Ectodermal cell (in vitro differentiated cells): ENCODE results near the gene TEX29.

ENCODE experiments used
- H3K27ac ChIP-seq: 2 replicates; pipeline ENCODE4 v1.7.0; 2013; ENCODE audit warnings: mild to moderate bottlenecking, low read depth, low read length; ENCODE audit not compliant: insufficient read depth, poor library complexity, severe bottlenecking
- H3K27me3 ChIP-seq: 2 replicates; pipeline ENCODE4 v1.7.0; 2013; ENCODE audit warnings: mild to moderate bottlenecking, low read length; ENCODE audit not compliant: insufficient read depth, control insufficient read depth, poor library complexity, severe bottlenecking
- H3K36me3 ChIP-seq: one replicate; pipeline ENCODE4 v1.7.0; 2013; ENCODE audit warnings: low read length; ENCODE audit not compliant: control insufficient read depth, insufficient read depth
- H3K4me1 ChIP-seq: one replicate; pipeline ENCODE4 v1.7.0; 2013; ENCODE audit warnings: low read length; ENCODE audit not compliant: control insufficient read depth, insufficient read depth
- H3K4me3 ChIP-seq: 2 replicates; pipeline ENCODE4 v1.7.0; 2013; ENCODE audit warnings: low read depth, low read length, control low read depth; ENCODE audit not compliant: insufficient read depth
- H3K9me3 ChIP-seq: 2 replicates; pipeline ENCODE4 v1.7.0; 2013; ENCODE audit warnings: mild to moderate bottlenecking, low read length, moderate library complexity; ENCODE audit not compliant: control insufficient read depth
- WGBS, 2 experiments: methylation state at CpG; one replicate each; pipeline ENCODE4 v1.1.7; 2013; ENCODE audit warnings: missing lambda C conversion rate in 2 of 2; 5-methylcytosine and 5-hydroxymethylcytosine counted together

Gene TEX29

DNA sequence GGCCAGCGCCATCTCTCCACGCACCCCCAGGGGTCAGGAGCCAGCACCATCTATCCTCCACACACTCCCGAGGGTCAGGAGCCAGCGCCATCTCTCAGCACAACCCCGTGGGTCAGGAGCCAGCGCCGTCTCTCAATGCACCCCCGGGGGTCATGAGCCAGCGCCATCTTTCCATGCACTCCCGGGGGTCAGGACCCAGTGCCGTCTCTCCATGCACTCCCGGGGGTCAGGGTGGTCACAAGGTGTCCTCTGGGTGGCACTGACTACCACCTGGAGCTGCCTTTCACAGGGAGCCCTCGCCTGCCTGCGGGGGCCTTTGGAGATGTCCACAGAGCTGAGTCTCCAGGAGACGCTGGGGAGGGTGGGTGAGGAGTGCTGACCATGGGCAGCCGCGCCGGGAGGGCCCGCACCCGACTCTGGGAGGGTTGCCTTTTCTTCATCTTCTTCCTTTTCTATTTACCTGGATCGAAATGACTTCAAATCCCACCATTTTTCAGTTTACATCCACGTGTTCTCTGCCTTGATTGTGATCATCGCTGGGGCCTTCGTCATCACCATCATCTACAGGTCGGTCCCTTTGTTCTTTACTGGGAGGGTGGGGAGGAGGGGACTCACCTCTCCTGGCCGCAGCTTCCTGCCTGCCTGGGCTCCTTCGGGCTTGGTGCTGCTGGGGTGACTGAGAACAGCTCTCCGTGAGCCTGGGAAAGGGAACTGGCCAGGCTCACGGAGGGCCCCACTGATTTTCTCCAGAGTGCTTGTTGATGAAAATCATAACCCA lies 19.1 kb downstream of the TEX29 start:
- 91% methylated on average over 29 of the region's 29 CpGs for WGBS, 2 experiments
- H3K4me3 ChIP-seq: no peak overlapping the region
- no peaks in the 10 kb centered on the region for H3K27me3 ChIP-seq
- H3K27ac ChIP-seq: no peak overlapping the region
- H3K36me3 ChIP-seq: no peaks in the 10 kb centered on the region
- no peaks in the 10 kb centered on the region for H3K9me3 ChIP-seq
- peaks cover 3% of the 10 kb centered on the region for H3K4me1 ChIP-seq

DNA sequence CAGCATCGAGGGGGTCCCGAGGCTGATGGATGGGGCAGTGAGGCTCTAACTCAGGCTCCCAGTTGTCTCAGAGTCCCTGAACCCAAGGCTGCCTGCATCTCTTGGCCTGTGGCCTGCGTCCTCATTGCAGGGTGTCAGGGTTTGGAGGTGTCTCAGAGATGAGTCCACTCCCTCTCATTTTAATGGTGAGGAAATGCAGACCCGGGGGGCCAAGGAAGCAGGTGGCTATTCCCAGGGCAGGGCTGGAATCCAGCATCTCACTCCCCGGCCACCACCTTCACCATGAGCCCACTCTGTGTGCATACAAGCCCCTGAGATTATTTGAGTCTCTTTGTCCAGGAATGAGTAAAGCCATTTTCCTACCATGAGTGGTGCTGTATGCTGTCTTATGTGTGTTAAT lies 21.4 kb downstream of the TEX29 start:
- Histone ChIP-seq H3K27me3 (no peaks in the 10 kb centered on the region), H3K4me1 (peaks cover 4% of the 10 kb centered on the region), H3K36me3 (no peaks in the 10 kb centered on the region), H3K9me3 (no peaks in the 10 kb centered on the region), H3K27ac (no peak overlapping the region), H3K4me3 (no peak overlapping the region)
- WGBS, 2 experiments: 94 to 95% methylated on average over 5 of the region's 5 CpGs

DNA sequence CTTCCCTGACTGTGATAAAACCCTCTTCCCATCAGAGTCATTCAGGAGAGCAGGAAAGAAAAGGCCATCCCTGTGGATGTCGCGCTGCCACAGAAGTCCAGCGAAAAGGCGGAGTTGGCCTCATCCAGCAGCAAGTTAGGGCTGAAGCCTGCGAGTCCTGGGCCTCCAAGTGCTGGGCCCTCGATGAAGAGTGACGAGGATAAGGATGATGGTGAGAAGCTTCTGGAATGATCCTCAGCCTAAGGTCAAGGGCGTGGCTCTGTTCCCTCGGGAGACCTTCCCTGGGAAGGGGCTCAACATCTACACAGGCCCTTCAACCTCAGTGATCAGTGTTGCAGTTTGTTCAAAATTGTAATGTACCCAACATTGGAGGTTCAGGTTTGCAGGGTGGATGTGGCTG lies 22.3 kb downstream of the TEX29 start:
- H3K9me3 ChIP-seq: no peaks in the 10 kb centered on the region
- 95% methylated on average over 9 of the region's 9 CpGs for WGBS, 2 experiments

GRCh38 chr13:111343186-111343805 lies 22.9 kb downstream of the TEX29 start:
- Histone ChIP-seq H3K9me3 (no peaks in the 10 kb centered on the region), H3K27me3 (no peaks in the 10 kb centered on the region), H3K27ac (no peak overlapping the region), H3K36me3 (no peaks in the 10 kb centered on the region), H3K4me1 (peaks cover 4% of the 10 kb centered on the region), H3K4me3 (no peak overlapping the region)
- 84 to 85% methylated on average over 11 of the region's 11 CpGs for WGBS, 2 experiments

More for the DNA sequence above, 22.3 kb downstream of the TEX29 start:
- Histone ChIP-seq H3K4me3 (no peak overlapping the region), H3K27me3 (no peaks in the 10 kb centered on the region), H3K27ac (no peak overlapping the region), H3K4me1 (peaks cover 4% of the 10 kb centered on the region), H3K36me3 (no peaks in the 10 kb centered on the region)

DNA sequence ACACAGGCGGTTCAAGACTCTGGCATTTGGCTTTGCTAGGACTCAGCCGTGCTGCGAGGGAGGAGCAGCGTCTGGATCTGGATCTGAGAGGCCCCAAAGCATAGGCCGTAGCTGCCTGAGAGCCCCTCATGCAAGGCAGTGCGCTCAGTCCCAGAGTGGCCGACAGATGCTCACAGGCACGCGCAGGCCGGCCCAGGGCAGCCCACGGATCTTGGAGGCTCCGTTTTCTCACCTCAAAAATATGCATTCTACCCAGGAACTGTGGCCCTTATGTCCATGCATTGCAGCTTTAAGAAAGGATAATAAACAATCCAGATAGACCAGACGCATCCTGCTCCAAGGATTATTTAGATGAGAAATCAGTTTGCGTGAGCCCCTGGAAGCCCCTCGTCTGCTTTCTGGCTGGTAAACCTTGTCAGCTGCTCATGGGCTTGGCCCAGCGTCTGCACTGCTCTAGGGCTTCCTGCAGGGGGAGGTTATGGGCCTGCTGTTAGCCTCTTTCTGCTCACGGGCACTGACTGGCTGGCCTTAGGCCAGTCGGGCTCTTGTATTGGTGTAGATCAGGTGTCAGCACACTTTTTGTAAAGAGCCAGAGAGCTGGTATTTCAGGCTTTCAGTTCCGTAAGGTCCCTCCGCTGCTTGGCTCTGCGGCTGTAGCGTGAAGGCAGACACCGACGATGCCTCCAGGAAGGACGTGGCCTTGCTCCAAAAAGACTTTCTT lies 24.2 kb downstream of the TEX29 start:
- H3K4me1 ChIP-seq: peaks cover 4% of the 10 kb centered on the region
- H3K36me3 ChIP-seq: no peaks in the 10 kb centered on the region
- WGBS, 2 experiments: 65% methylated on average over 25 of the region's 25 CpGs
- no peak overlapping the region for H3K27ac ChIP-seq
- no peak overlapping the region for H3K4me3 ChIP-seq
- no peaks in the 10 kb centered on the region for H3K9me3 ChIP-seq
- H3K27me3 ChIP-seq: no peaks in the 10 kb centered on the region

DNA sequence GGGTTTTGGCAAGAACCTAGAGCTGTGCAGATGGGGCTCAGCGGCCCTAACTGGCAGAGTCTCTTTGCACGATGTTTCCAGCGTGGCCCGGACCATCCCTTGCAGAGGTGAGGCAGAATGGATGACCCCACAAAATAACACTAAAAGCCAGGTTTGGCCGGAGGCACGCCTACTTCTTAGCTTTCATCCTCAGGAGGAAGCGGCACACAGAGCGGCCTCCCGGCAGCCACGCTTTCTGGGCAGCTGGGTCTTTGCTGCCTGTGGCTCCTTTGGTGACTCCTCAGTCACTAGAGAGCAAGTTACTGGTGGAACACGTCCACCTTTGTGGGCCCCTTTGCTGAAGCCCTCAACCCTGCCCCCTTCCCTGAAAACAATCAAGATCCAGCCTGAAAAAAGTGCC lies 25.2 kb downstream of the TEX29 start:
- Histone ChIP-seq H3K27me3 (no peaks in the 10 kb centered on the region), H3K36me3 (no peaks in the 10 kb centered on the region), H3K9me3 (no peaks in the 10 kb centered on the region), H3K4me3 (no peak overlapping the region), H3K4me1 (peaks cover 4% of the 10 kb centered on the region), H3K27ac (no peak overlapping the region)
- WGBS, 2 experiments: 88 to 92% methylated on average over 11 of the region's 11 CpGs

GRCh38 chr13:111346101-111346680 lies 25.7 kb downstream of the TEX29 start:
- Histone ChIP-seq H3K27me3 (no peaks in the 10 kb centered on the region), H3K36me3 (no peaks in the 10 kb centered on the region), H3K27ac (no peak overlapping the region), H3K9me3 (no peaks in the 10 kb centered on the region), H3K4me3 (no peak overlapping the region), H3K4me1 (peaks cover 4% of the 10 kb centered on the region)
- 90 to 91% methylated on average over 20 of the region's 20 CpGs for WGBS, 2 experiments

DNA sequence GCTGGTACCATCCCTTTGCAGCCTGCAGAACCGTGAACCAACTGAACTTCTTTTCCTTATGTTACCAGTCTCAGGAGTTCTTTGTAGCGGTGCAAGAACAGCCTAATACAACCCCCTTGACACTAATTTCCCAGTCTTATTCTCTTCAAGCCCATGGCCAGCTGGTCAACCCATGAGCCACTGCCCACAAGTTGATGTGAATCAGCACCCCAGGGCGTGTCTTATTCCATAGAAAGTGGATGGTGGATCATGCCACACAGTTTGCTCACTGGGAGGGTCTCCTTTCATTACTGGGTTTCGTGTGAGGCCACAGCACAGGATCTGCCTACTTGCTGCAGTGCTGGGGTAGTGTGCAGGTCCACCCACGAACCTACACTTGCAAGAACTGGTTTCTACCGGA lies 27.0 kb downstream of the TEX29 start:
- no peaks in the 10 kb centered on the region for H3K9me3 ChIP-seq
- no peak overlapping the region for H3K27ac ChIP-seq
- no peaks in the 10 kb centered on the region for H3K36me3 ChIP-seq
- H3K27me3 ChIP-seq: no peaks in the 10 kb centered on the region
- H3K4me1 ChIP-seq: peaks cover 4% of the 10 kb centered on the region
- WGBS, 2 experiments: 93 to 94% methylated on average over 6 of the region's 6 CpGs
- H3K4me3 ChIP-seq: no peak overlapping the region

DNA sequence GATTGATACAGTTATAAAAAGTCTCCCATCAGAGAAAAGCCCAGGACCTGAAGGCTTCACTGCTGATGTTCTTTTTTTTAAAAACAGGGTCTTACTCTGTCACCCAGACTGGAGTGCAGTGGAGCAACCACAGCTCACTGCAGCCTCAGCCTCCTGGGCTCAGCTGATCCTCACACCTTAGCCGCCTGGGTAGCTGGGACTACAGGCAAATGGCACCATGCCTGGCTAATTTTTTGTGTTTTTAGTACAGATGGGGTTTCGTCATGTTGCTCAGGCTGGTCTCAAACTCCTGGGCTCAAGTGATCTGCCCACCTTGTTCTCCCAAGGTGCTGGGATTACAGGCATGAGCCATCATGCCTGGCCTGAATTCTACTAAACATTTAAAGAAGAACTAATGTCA lies 33.1 kb downstream of the TEX29 start:
- Histone ChIP-seq H3K9me3 (no peaks in the 10 kb centered on the region), H3K4me3 (no peak overlapping the region), H3K4me1 (no peaks in the 10 kb centered on the region), H3K27ac (no peak overlapping the region), H3K36me3 (no peaks in the 10 kb centered on the region), H3K27me3 (no peaks in the 10 kb centered on the region)
- 85 to 94% methylated on average over 2 of the region's 2 CpGs for WGBS, 2 experiments

GRCh38 chr13:111354789-111355188 lies 34.3 kb downstream of the TEX29 start:
- H3K4me3 ChIP-seq: no peak overlapping the region
- H3K27me3 ChIP-seq: no peaks in the 10 kb centered on the region
- no peaks in the 10 kb centered on the region for H3K4me1 ChIP-seq
- no peaks in the 10 kb centered on the region for H3K9me3 ChIP-seq
- H3K27ac ChIP-seq: no peak overlapping the region
- H3K36me3 ChIP-seq: no peaks in the 10 kb centered on the region
- WGBS, 2 experiments: 82 to 86% methylated on average over 7 of the region's 7 CpGs
